Naive thymus-derived CD8-positive, alpha-beta T cell (primary cell): ENCODE measurements around the gene CAV2. TPM values are rescaled to one million over a fixed set of nuclear protein-coding genes. Genes with fewer than 3 reads are reported as not detected.

ENCODE experiments used
- ATAC-seq, 2 donors: fragments of 150-1000 bp; cut with Tn5 transposase in 1 of 2; sonication (Bioruptor Pico), chemical (Tn5 transposase) in 1 of 2; 1 replicate in 1 of 2; 2 replicates in 1 of 2; pipeline ENCODE4 v1.10.0; 2021; ENCODE audit warnings: mild to moderate bottlenecking in 2 of 2, moderate library complexity in 2 of 2
- POLR2A ChIA-PET: fragments of 350-600 bp; sonication (Branson Sonifier 250); formaldehyde crosslinking; loops from one replicate; lab custom pipeline; 2021; ENCODE audit warnings: antibody characterized with exemption; lab: Charles Lee
- DNase-seq, 10 donors: peaks; one replicate each; pipeline versions ENCODE4 v3.0.0 to v3.0.0-alpha.2; 2020 to 2022
- H3K27ac Mint-ChIP-seq, 10 donors: one replicate each; pipeline ENCODE4 v1.8.0; 2020 to 2022; ENCODE audit warnings: mild to moderate bottlenecking in 10 of 10, mixed read lengths in 10 of 10, moderate library complexity in 4 of 10, inconsistent platforms in 1 of 10
- H3K27me3 Mint-ChIP-seq, 5 donors: one replicate each; pipeline ENCODE4 v1.8.0; 2021 to 2022; ENCODE audit warnings: mixed read lengths in 5 of 5
- H3K36me3 Mint-ChIP-seq, 3 donors: one replicate each; pipeline ENCODE4 v1.8.0; 2020 to 2022; ENCODE audit warnings: mixed read lengths in 3 of 3, mild to moderate bottlenecking in 2 of 3, inconsistent platforms in 1 of 3
- H3K4me1 Mint-ChIP-seq, 4 donors: one replicate each; pipeline ENCODE4 v1.8.0; 2021 to 2022; ENCODE audit warnings: mixed read lengths in 4 of 4
- H3K4me3 Mint-ChIP-seq, 10 donors: one replicate each; pipeline ENCODE4 v1.8.0; 2020 to 2022; ENCODE audit warnings: mild to moderate bottlenecking in 10 of 10, mixed read lengths in 10 of 10, moderate library complexity in 6 of 10, inconsistent platforms in 1 of 10
- H3K9me3 Mint-ChIP-seq, 9 donors: one replicate each; pipeline ENCODE4 v1.8.0; 2020 to 2022; ENCODE audit warnings: mixed read lengths in 9 of 9, mild to moderate bottlenecking in 3 of 9, inconsistent platforms in 1 of 9, moderate library complexity in 1 of 9
- polyA plus RNA-seq, 3 donors: library from polyadenylated mRNA; unstranded; fragments of 300-500 nt; fragmentation: Illumina TruSeq; gene quantifications; one replicate each; pipeline ENCODE4 v1.2.3, GENCODE V29; 2021
- total RNA-seq, 8 experiments: library from RNA in 2 of 8; stranded (reverse) in 2 of 8; gene quantifications; one replicate each; pipeline ENCODE4 v1.2.3 and lab custom pipeline; 2021 to 2026

The CAV2 gene
- total and polyA plus RNA-seq, 5 experiments from 2014 or later, result not detected

GRCh38 chr7:116529250-116529649 is 29.7 kb downstream of the CAV2 start:
- ATAC-seq, result no peak
- Mint-ChIP-seq H3K36me3 (no peaks in the 10 kb centered on the region), H3K9me3 (no peaks in the 10 kb centered on the region), H3K4me1 (peaks cover 16 to 27% (median 21%) of the 10 kb centered on the region in 4 donors), H3K4me3 (no peak overlapping the region), H3K27ac (no peak overlapping the region), H3K27me3 (peaks cover 26 to 82% (median 41%) of the 10 kb centered on the region in 5 donors)
- POLR2A ChIA-PET, result no interaction called here
- no peak for DNase-seq

- Mint-ChIP-seq H3K36me3 (no peaks in the 10 kb centered on the region), H3K27ac (no peak overlapping the region), H3K9me3 (no peaks in the 10 kb centered on the region), H3K4me3 (no peak overlapping the region), H3K4me1 (peaks cover 9 to 17% (median 13%) of the 10 kb centered on the region in 4 donors), H3K27me3 (peaks cover 18 to 73% (median 35%) of the 10 kb centered on the region in 5 donors)
- DNase-seq (no peak), ATAC-seq (no peak)
- POLR2A ChIA-PET, result no interaction called here
These were observed 30.7 kb downstream of the CAV2 start for GRCh38 chr7:116530107-116530820.

- Mint-ChIP-seq H3K27me3 (peaks cover 7 to 66% (median 26%) of the 10 kb centered on the region in 5 donors), H3K4me1 (no peaks in the 10 kb centered on the region), H3K36me3 (no peaks in the 10 kb centered on the region), H3K27ac (no peak overlapping the region), H3K9me3 (no peaks in the 10 kb centered on the region), H3K4me3 (no peak overlapping the region)
- POLR2A ChIA-PET, result no interaction called here
- ATAC-seq (no peak), DNase-seq (no peak)
These were observed 32.7 kb downstream of the CAV2 start for GRCh38 chr7:116532102-116532688.

- POLR2A ChIA-PET, result no interaction called here
- peaks cover 0 to 9% (median 2%) of the 10 kb centered on the region in 3 donors for H3K36me3 Mint-ChIP-seq
- H3K27me3 Mint-ChIP-seq, result peaks cover 14 to 72% (median 26%) of the 10 kb centered on the region in 5 donors
- no peak overlapping the region for H3K27ac Mint-ChIP-seq
- peaks cover 0 to 11% (median 5%) of the 10 kb centered on the region in 9 donors for H3K9me3 Mint-ChIP-seq
- H3K4me1 Mint-ChIP-seq, result no peaks in the 10 kb centered on the region
- DNase-seq, result no peak
- ATAC-seq, result no peak
- H3K4me3 Mint-ChIP-seq, result no peak overlapping the region
These were observed 35.3 kb downstream of the CAV2 start for GRCh38 chr7:116534790-116535189.

GRCh38 chr7:116535416-116535815 is 35.9 kb downstream of the CAV2 start:
- DNase-seq (no peak), ATAC-seq (no peak)
- Mint-ChIP-seq H3K36me3 (peaks cover 0 to 9% (median 2%) of the 10 kb centered on the region in 3 donors), H3K4me3 (no peak overlapping the region), H3K27ac (no peak overlapping the region), H3K4me1 (no peaks in the 10 kb centered on the region), H3K27me3 (peaks cover 14 to 70% (median 25%) of the 10 kb centered on the region in 5 donors), H3K9me3 (peaks cover 0 to 11% (median 5%) of the 10 kb centered on the region in 9 donors)
- POLR2A ChIA-PET, result no interaction called here

GRCh38 chr7:116538138-116538537 is 38.6 kb downstream of the CAV2 start:
- POLR2A ChIA-PET, result no interaction called here
- H3K4me3 Mint-ChIP-seq, result no peak overlapping the region
- DNase-seq (no peak), ATAC-seq (no peak)
- peaks cover 12 to 65% (median 20%) of the 10 kb centered on the region in 5 donors for H3K27me3 Mint-ChIP-seq
- peaks cover 0 to 11% (median 5%) of the 10 kb centered on the region in 9 donors for H3K9me3 Mint-ChIP-seq
- peaks cover 0 to 9% (median 2%) of the 10 kb centered on the region in 3 donors for H3K36me3 Mint-ChIP-seq
- no peak overlapping the region for H3K27ac Mint-ChIP-seq
- no peaks in the 10 kb centered on the region for H3K4me1 Mint-ChIP-seq

- peaks cover 0 to 11% (median 5%) of the 10 kb centered on the region in 9 donors for H3K9me3 Mint-ChIP-seq
These were observed 40.3 kb downstream of the CAV2 start for GRCh38 chr7:116539879-116540278.

GRCh38 chr7:116540743-116541142 is 41.2 kb downstream of the CAV2 start:
- H3K27ac Mint-ChIP-seq, result no peak overlapping the region
- ATAC-seq, result no peak
- peaks cover 0 to 9% (median 2%) of the 10 kb centered on the region in 3 donors for H3K36me3 Mint-ChIP-seq
- POLR2A ChIA-PET, result interaction anchor here (0.7 kb wide), 1 partner anchor 139 kb away, joined by 4 read pairs; no protein-coding TSS in a partner anchor
- no peaks in the 10 kb centered on the region for H3K4me1 Mint-ChIP-seq
- H3K4me3 Mint-ChIP-seq, result no peak overlapping the region
- H3K27me3 Mint-ChIP-seq, result peaks cover 16 to 69% (median 21%) of the 10 kb centered on the region in 5 donors
- H3K9me3 Mint-ChIP-seq, result peaks cover 0 to 11% (median 5%) of the 10 kb centered on the region in 9 donors
- DNase-seq, result no peak

More at GRCh38 chr7:116539879-116540278, 40.3 kb downstream of the CAV2 start:
- Mint-ChIP-seq H3K27me3 (peaks cover 16 to 69% (median 19%) of the 10 kb centered on the region in 5 donors), H3K36me3 (peaks cover 0 to 9% (median 2%) of the 10 kb centered on the region in 3 donors), H3K4me1 (no peaks in the 10 kb centered on the region), H3K4me3 (no peak overlapping the region), H3K27ac (no peak overlapping the region)
- ATAC-seq, result no peak
- no peak for DNase-seq
- POLR2A ChIA-PET, result no interaction called here

- peaks cover 0 to 9% (median 2%) of the 10 kb centered on the region in 3 donors for H3K36me3 Mint-ChIP-seq
- ATAC-seq, result no peak
- no peak overlapping the region for H3K27ac Mint-ChIP-seq
- H3K9me3 Mint-ChIP-seq, result peaks cover 0 to 11% (median 5%) of the 10 kb centered on the region in 9 donors
- no peak for DNase-seq
- peaks cover 16 to 64% (median 21%) of the 10 kb centered on the region in 5 donors for H3K27me3 Mint-ChIP-seq
- no peaks in the 10 kb centered on the region for H3K4me1 Mint-ChIP-seq
- no peak overlapping the region for H3K4me3 Mint-ChIP-seq
- POLR2A ChIA-PET, result no interaction called here
These were observed 42.4 kb downstream of the CAV2 start for GRCh38 chr7:116541951-116542350.

- ATAC-seq, result no peak
- no peak for DNase-seq
- Mint-ChIP-seq H3K27ac (no peak overlapping the region), H3K4me3 (no peak overlapping the region), H3K9me3 (peaks cover 0 to 11% (median 5%) of the 10 kb centered on the region in 9 donors), H3K36me3 (peaks cover 0 to 9% (median 2%) of the 10 kb centered on the region in 3 donors), H3K27me3 (peaks cover 11 to 63% (median 22%) of the 10 kb centered on the region in 5 donors), H3K4me1 (no peaks in the 10 kb centered on the region)
- POLR2A ChIA-PET, result no interaction called here
These were observed 43.1 kb downstream of the CAV2 start for GRCh38 chr7:116542618-116543017.

- H3K9me3 Mint-ChIP-seq, result peaks cover 0 to 9% (median 3%) of the 10 kb centered on the region in 9 donors
- DNase-seq (no peak), ATAC-seq (no peak)
- no peak overlapping the region for H3K27ac Mint-ChIP-seq
- no peaks in the 10 kb centered on the region for H3K4me1 Mint-ChIP-seq
- H3K36me3 Mint-ChIP-seq, result peaks cover 0 to 6% (median 2%) of the 10 kb centered on the region in 3 donors
- POLR2A ChIA-PET, result no interaction called here
- no peak overlapping the region for H3K4me3 Mint-ChIP-seq
- H3K27me3 Mint-ChIP-seq, result peaks cover 7 to 66% (median 21%) of the 10 kb centered on the region in 5 donors
These were observed 44.1 kb downstream of the CAV2 start for GRCh38 chr7:116543664-116544063.

- no peak overlapping the region for H3K27ac Mint-ChIP-seq
- H3K4me1 Mint-ChIP-seq, result no peaks in the 10 kb centered on the region
- no peak for ATAC-seq
- POLR2A ChIA-PET, result no interaction called here
- no peak overlapping the region for H3K4me3 Mint-ChIP-seq
- peaks cover 0 to 1% (median 0%) of the 10 kb centered on the region in 9 donors for H3K9me3 Mint-ChIP-seq
- no peak for DNase-seq
- H3K27me3 Mint-ChIP-seq, result peaks cover 1 to 58% (median 17%) of the 10 kb centered on the region in 5 donors
- no peaks in the 10 kb centered on the region for H3K36me3 Mint-ChIP-seq
These were observed 44.9 kb downstream of the CAV2 start for GRCh38 chr7:116544487-116544886.

GRCh38 chr7:116545411-116545993 is 46.0 kb downstream of the CAV2 start:
- DNase-seq (no peak), ATAC-seq (no peak)
- Mint-ChIP-seq H3K36me3 (no peaks in the 10 kb centered on the region), H3K4me1 (no peaks in the 10 kb centered on the region), H3K27me3 (peaks cover 5 to 51% (median 17%) of the 10 kb centered on the region in 5 donors), H3K4me3 (no peak overlapping the region), H3K27ac (no peak overlapping the region), H3K9me3 (no peaks in the 10 kb centered on the region)
- POLR2A ChIA-PET, result no interaction called here
